Testis (tissue), 2 donors: Measurements from ENCODE around the gene ACOX3.

ENCODE experiments used
- CTCF ChIP-seq, 3 experiments: fragments of 450-650 bp in 2 of 3; fragments of 200-600 bp in 1 of 3; sonication (generic) in 1 of 3; IDR thresholded peaks; one replicate each; pipeline ENCODE4 v1.5.1; 2016 to 2019; ENCODE audit warnings: antibody characterized with exemption in 3 of 3, mild to moderate bottlenecking in 2 of 3, moderate library complexity in 1 of 3
- POLR2A ChIP-seq: fragments of 450-650 bp; IDR thresholded peaks from one replicate; pipeline ENCODE4 v1.6.1; 2017; ENCODE audit warnings: antibody characterized with exemption, mild to moderate bottlenecking, moderate library complexity

- TF ChIP-seq CTCF (IDR thresholded peaks at IDR 0.05), result no peak
- no peak for TF ChIP-seq POLR2A
Measured at GRCh38 chr4:8470451-8471024, 30.0 kb upstream of the ACOX3 start.
